ENCODE results near the gene PTPN3.

The PTPN3 gene

DNA sequence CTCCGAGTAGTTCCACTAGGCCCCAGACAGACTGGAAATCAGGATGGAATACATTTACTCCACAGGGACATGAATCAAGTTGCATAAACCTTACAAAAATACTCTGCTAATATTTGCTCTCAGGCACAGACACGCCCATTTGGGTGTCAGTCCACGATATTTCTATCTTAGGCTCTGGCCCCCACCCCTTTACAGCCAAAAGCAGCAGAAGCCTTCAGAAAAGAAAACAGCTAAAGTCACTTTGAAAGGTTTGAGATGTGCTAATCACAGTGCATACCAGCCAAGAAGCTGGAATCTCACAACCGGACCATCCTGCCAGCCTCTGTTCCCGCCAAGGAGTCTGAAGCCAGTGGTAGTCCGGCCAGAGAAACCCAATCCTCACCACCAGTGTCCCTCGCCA is 22.6 kb downstream of the PTPN3 start:
- DNase-seq = no peak

- DNase-seq = no peak
These were observed 23.2 kb downstream of the PTPN3 start for GRCh38 chr9:109474944-109475343.

- DNase-seq = no peak
These were observed 23.9 kb downstream of the PTPN3 start for GRCh38 chr9:109474170-109474569.

DNA sequence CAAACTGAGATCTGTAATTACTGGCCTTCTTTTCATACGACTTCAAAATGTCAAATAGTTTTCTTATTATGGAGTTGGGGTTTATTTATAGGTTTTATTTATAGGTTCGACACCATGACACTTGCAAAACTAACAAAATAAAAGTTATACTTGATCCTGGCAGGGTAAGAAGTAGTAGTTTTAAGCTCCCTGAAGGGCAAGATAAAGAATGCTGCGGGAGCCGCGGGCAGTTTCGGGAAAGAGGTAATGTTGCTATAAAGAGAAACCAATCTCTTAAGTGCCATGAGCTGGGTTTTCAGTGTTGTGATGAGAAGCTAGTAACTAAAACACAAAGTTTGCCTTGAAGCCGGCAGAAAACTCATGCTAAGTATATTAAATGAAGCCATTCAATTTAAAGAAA is 24.8 kb downstream of the PTPN3 start:
- no peak for DNase-seq

DNA sequence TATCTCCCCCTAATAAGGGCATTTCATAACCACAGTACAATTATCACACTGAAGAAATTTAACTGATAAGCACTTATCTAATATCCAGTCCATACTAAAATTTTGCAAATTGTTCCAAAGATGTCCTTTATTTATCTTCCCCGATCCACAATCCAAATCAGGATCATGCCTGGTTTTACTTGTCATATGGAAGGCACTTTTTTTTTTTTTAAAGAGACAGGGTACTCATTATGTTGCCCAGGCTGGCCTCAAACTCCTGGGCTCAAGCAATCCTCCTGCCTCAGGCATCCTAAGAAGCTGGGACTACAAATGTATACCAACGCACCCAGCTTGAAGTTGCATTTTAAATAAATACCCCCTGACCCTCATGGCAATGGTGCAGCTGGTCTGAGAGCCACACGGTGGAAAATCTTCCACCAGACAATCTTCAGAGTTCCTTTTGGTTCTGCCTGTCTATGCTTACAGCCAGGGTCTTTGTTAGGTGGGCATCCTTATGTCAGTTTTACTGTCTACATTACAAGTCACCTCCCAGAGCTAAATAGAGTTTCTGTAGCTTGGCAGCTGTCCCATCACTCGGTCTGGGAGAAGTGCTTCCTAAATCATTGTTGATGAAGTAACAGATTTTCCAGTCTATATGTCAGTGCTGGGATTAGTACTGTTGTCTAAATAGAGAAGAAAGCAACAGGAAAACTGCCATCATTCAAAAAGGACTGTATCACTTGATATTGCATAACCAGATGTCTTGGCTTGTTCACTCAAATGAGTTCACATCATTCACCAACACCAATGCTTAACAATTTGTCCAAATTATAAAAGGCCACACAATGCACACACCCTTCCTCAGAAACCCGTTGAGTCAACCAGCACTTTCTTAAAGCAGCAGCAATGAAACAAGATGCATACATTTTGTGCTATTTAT is 26.4 kb downstream of the PTPN3 start:
- DNase-seq = no peak

- DNase-seq = peak; percentile 29
These were observed 28.3 kb downstream of the PTPN3 start for GRCh38 chr9:109469646-109470358.

- DNase-seq = no peak
These were observed 29.2 kb downstream of the PTPN3 start for GRCh38 chr9:109468927-109469326.

DNA sequence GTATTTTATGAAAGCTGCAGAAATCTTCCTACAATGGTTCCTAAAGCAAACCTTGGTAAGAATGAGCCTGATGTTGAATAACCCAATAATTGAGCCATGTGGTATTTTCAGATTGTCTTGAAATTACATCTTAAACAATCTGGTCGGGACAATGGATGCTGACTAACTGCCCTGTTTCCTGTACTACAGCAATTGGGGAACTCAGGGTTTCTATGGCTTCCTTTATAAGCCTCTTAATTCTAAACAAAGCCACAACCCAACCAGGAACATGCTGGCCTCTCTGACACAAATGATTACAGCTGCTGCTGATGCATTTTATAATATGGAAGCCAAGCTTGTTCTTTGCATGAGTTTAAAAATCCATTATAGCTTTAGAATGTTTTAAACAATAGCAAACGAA is 30.2 kb downstream of the PTPN3 start:
- no peak for DNase-seq

DNA sequence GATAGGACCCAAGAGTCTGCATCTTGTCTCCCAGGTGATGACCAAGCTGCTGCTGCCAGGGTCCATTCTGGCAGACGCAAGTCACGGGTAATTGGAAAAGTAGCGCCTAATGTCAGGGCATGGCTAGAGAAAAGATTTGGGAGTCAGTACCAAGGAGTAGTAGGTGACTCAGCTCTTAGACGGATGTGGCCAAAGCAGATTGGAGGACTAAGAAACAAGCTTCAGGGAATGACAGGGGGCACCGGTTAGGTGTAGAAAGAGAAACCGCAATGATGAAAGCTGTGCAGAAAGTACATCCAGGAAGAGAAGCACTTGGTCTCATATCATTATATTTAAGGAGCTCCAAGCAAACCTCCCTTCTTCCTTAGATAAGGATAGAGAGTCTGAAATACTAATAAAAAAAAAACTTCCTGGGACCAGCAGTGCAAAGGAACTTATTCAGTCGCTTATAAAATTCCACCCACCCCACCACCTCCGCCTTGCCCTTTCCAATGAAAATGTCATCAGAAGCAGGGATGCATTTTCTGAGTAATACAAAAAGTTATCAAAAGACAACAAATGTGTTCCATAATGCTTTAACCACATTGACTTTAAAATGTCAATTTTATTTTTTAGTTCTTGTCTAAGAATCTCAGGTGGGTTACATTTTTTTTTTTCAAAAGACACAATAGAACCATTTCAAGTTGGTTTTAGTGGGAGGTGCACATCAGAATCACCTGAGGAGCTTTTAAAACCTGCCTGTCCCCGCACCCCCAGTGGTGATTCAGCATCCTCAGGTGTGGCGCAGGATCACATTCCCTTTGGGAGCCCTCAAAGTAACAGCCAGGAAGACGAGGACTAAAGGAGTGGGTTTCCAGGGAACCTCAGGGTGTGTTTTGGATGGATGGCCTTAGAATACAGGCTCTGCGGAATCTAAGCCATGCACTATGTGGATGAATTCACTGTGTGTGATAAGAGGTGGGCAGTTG is 31.2 kb downstream of the PTPN3 start:
- DNase-seq = no peak

DNA sequence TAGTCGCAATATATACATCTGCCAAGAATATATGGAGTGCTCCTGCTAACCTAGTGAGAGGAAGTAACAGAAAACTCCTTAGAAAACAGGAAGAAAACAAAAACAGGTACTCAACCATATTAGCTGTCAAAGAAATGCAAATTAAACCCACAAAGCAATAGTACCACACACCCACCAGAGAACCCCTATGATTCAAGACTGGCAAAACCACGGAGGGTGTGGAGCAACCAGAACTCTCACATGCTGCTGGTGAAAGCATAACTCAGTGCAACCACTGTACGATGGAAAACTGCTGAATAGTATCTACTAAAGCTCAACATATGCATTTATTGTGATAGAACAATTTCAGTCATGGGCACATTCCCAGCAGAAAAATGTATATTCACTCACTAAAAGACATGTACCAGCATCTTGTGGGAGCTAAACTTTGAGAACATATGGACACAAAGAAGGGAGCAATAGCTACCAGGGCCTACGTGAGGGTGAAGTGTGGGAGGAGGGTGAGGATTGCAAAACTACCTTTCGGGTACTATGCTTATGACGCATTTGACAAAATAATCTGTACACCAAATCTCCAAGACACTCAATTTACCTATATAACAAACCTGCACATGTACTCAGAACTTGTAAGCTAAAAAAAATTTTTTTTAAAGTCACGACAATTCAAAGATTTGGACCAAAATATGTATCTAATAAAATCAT is 34.0 kb downstream of the PTPN3 start:
- no peak for DNase-seq

DNA sequence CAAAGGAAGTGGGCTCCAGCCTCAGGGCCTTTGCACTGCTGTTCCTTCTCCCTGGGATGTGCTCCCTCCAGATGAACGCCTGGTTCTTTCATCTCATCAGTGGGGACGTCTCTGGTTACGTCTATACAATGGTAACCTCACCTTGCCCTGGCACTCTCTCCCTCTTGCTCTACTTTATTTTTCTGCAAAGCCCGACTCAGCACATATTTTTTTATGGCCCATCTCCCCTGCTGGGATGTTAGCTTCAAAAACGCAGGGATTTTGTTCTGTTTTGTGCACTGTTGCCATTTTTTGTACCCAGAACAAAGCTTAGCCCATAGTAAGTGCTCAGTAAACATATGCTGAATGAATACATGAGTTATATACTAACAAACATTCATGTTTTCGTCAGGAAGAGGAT is 37.5 kb downstream of the PTPN3 start:
- DNase-seq = no peak

DNA sequence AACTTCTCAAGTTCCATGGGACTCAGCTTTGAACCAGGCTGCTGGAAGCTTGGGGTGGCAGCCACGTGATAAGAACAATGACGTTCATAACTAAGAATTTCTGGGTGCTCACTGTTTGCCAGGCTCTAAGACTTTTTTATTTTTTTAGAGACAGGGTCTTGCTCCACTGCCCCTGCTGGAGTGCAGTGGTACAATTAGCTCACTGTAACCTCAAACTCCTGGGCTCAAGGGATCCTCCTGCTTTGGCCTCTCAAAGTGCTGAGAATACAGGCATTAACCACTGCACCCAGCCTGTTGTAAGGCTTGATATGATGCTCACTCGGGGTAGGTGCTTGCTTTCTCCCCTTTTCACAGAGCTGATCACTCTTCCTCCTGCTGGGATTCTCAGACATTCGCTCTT is 38.7 kb downstream of the PTPN3 start:
- DNase-seq = no peak

- DNase-seq = no peak
These were observed 39.5 kb downstream of the PTPN3 start for GRCh38 chr9:109458453-109459211.

DNA sequence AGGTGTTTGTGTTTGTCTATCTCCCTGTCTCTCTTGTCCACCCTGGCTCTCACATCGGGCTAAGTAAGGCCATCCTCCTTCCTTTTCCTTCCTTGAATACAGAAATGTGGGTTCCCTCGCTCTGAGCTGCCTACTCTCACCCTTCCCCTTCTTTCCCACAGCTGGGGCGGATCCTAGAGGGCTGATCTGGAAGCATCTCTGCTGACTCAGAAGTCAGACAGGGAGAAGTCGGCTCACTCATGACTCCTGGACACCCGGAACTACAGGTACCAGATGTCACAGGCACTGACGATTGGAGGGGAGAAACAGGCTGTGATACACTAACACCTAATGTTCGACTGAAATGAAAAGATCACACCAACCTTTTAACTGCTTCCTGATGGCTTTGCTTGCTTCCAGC is 41.3 kb downstream of the PTPN3 start:
- DNase-seq = no peak

GRCh38 chr9:109455861-109456260 is 42.2 kb downstream of the PTPN3 start:
- no peak for DNase-seq

- no peak for DNase-seq
These were observed 42.7 kb downstream of the PTPN3 start for GRCh38 chr9:109455391-109455790.

DNA sequence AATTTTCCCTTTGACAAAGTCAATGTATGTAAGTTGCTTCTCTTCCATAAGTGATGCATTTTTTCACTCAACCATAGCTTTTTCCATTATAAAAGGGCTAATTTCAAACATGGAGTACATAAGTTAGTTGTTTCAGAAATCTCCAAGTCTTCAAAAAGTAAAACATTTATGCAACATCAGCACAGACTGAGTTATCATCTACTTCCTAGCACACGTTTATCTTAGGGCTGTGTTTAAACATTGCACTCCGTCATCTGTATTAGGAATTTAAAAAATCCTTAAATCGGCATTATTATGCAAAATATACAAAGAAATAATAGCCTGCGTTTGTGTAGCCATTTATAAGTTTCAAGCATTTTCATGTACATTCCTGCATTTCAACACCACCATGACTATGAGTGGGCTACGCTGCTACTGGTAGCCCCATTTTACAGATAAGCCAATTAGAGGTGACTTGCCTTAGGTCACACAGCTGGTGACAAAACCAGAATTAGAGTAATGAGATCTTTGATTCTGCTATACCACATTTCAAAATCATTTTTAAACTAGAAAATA is 43.4 kb downstream of the PTPN3 start:
- no peak for DNase-seq

DNA sequence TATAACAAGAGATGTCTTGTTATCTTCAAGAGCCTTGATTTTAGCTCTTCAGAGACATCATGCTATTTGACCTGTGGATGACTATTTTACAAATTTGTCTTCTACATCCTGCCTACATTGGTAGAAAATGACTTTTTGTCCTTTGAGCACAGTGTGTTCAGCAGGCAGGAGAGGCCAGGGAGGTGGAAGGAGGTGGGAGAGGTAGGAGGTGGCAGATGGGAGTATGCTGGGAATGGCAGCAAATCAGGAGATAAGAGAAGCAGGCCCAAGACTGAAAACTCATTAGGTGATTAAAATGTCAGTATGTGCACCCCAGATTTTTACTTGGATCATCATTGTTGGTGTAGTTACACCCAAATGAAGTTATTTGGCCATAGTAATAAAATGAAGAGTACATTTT is 44.1 kb downstream of the PTPN3 start:
- DNase-seq = no peak

GRCh38 chr9:109453210-109453842 is 44.8 kb downstream of the PTPN3 start:
- no peak for DNase-seq

DNA sequence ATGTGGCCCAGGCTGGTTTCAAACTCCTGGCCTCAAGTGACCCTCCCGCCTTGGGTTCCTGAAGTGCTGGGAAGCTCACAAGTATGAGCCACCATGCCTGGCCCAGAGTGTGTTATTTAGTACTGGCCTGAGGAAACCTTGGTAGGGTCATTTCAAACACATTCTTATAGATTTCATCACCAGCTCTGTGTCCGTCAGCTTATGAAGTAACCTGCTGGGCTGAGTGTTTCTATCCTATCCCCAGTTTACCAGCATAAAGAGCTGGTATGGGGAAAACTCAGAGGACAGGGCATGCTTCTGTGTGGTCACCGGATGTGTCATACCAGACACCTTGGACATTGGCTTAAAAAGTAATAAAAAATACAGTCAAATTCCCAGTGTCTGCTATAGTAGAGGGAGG is 45.3 kb downstream of the PTPN3 start:
- DNase-seq = no peak
